Mucosa of stomach (tissue), 1 donor: Measurements from ENCODE around the gene TUT4.

Experiments
- H3K27me3 ChIP-seq: one replicate; pipeline ENCODE4 v1.7.0; 2013; ENCODE audit warnings: mild to moderate bottlenecking, low read length; ENCODE audit not compliant: control insufficient read depth, insufficient read depth
- H3K36me3 ChIP-seq: one replicate; pipeline ENCODE4 v1.7.0; 2013; ENCODE audit warnings: low read length; ENCODE audit not compliant: control insufficient read depth, insufficient read depth
- H3K4me1 ChIP-seq: one replicate; pipeline ENCODE4 v1.7.0; 2013; ENCODE audit warnings: mild to moderate bottlenecking, low read length; ENCODE audit not compliant: control insufficient read depth, insufficient read depth
- H3K4me3 ChIP-seq: one replicate; pipeline ENCODE4 v1.7.0; 2013; ENCODE audit warnings: low read length
- H3K9ac ChIP-seq: one replicate; pipeline ENCODE4 v1.7.0; 2013; ENCODE audit warnings: mild to moderate bottlenecking, low read length, moderate library complexity
- H3K9me3 ChIP-seq: one replicate; pipeline ENCODE4 v1.7.0; 2013; ENCODE audit warnings: mild to moderate bottlenecking, low read length, moderate library complexity; ENCODE audit not compliant: control insufficient read depth
- donor health status: Pancreatic carcinoma.

TUT4 gene

GRCh38 chr1:52413410-52413989, 139.4 kb downstream of the TUT4 start:
- peaks cover 22% of the 10 kb centered on the region for H3K36me3 ChIP-seq
- H3K9ac ChIP-seq, result no peak overlapping the region

GRCh38 chr1:52404975-52405338, 147.9 kb downstream of the TUT4 start:
- no peaks in the 10 kb centered on the region for H3K27me3 ChIP-seq
- H3K9me3 ChIP-seq, result no peaks in the 10 kb centered on the region
- peaks cover 12% of the 10 kb centered on the region for H3K4me1 ChIP-seq
- peak overlapping the region; percentile 91 for H3K4me3 ChIP-seq
- H3K36me3 ChIP-seq, result no peaks in the 10 kb centered on the region
- peak overlapping the region; percentile 94 for H3K9ac ChIP-seq

More at GRCh38 chr1:52413410-52413989, 139.4 kb downstream of the TUT4 start:
- Histone ChIP-seq H3K27me3 (no peaks in the 10 kb centered on the region), H3K9me3 (no peaks in the 10 kb centered on the region), H3K4me1 (no peaks in the 10 kb centered on the region), H3K4me3 (no peak overlapping the region)

DNA sequence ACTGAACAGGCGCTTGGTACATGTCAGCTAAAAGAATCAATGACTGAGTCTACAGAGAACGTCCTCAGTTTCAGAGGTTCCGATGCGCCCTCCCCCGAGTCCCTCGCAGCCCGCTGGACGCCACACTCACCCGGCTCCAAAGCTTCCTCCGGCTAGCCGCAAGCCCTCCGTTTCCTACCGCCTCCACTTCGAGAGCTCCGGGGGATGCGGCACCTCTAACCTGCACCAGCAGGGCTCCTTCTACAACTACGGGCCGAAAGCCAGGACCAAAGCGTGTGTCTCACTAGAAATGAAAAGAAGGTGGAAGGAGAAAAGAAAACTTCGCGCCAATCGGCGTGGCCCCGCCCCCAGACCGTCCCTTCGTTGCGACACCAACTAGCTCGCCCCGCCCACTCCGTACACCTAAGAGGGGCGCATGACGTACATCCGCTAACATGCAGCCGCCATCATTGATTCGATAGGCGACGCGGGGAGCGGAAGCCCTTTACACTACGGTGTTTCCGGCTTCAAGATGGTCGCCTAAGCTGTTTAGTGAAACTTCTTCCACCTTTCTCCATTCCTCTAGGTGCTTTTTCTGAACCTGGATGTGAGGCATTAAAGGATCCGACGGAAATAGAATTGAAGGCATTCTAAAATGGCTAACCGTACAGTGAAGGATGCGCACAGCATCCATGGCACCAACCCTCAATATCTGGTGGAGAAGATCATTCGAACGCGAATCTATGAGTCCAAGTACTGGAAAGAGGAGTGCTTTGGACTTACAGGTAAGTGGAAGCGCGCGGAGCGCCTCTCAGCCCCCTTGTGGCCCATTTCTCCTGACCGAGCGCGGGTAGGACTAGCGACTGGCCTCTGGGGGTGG, 148.5 kb downstream of the TUT4 start, which contains the start of the genes ORC1 and PRPF38A:
TSS of gene ORC1 (minus strand) at position 308 of the 859 bp plus-strand sequence. CDS start 2,200 bp downstream, outside the sequence.
TSS of gene PRPF38A (plus strand) at position 487 of the 859 bp plus-strand sequence. CDS start at position 635, 148 bp downstream.
- Histone ChIP-seq H3K4me1 (peaks cover 12% of the 10 kb centered on the region), H3K4me3 (peak within 1 kb of the TSS; percentile 91), H3K36me3 (no peaks in the 10 kb centered on the region), H3K9me3 (no peaks in the 10 kb centered on the region), H3K27me3 (no peaks in the 10 kb centered on the region), H3K9ac (peak within 1 kb of the TSS; percentile 94)

GRCh38 chr1:52403566-52404115, 149.3 kb downstream of the TUT4 start:
- Histone ChIP-seq H3K4me1 (peaks cover 12% of the 10 kb centered on the region), H3K36me3 (no peaks in the 10 kb centered on the region), H3K27me3 (no peaks in the 10 kb centered on the region), H3K9me3 (no peaks in the 10 kb centered on the region), H3K9ac (peak overlapping the region; percentile 94), H3K4me3 (peak overlapping the region; percentile 91)

GRCh38 chr1:52402860-52403240, 150.0 kb downstream of the TUT4 start:
- Histone ChIP-seq H3K27me3 (no peaks in the 10 kb centered on the region), H3K4me1 (peaks cover 12% of the 10 kb centered on the region), H3K4me3 (no peak overlapping the region), H3K9me3 (no peaks in the 10 kb centered on the region), H3K36me3 (no peaks in the 10 kb centered on the region), H3K9ac (no peak overlapping the region)

DNA sequence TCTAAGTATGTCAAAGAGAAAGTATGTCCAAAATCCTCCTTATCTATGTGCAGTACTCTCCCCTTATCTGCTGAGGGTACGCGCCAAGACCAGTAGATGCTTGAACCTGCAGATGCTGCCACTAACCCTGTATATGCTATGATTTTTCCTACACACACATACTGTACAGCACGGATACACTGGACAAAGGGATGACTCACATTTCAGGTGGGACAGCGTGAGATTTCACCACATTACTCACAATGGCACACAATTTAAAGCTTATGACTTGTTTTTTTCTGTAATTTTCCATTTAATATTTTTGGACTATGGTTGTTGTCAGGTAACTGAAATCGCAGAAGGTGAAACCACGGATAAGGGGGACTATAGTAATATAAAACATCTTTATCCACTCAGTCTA, 152.8 kb downstream of the TUT4 start:
- Histone ChIP-seq H3K4me3 (no peak overlapping the region), H3K27me3 (no peaks in the 10 kb centered on the region), H3K4me1 (peaks cover 5% of the 10 kb centered on the region), H3K36me3 (no peaks in the 10 kb centered on the region), H3K9me3 (no peaks in the 10 kb centered on the region), H3K9ac (no peak overlapping the region)

- Histone ChIP-seq H3K9ac (no peak overlapping the region), H3K4me3 (no peak overlapping the region), H3K36me3 (no peaks in the 10 kb centered on the region)
These were observed 153.3 kb downstream of the TUT4 start for GRCh38 chr1:52399629-52400028.

DNA sequence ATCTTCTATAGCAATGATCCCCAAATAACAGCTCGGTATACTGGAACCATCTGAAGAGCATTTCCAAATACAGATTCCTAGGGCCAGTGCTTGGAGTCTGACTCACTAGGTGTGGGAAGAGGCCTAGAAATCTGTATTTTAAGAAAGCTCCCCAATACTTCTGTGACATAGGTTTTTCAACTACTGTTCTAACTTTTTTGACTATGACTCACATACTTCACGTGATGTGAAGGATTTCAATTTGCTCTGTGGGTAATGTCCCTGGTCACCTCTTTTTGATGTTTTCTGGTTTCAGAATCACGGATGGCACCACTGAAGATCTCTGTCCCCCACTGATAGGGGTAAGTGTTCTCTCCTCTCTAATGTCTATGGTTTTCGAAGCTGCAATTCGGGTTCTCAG, 159.7 kb downstream of the TUT4 start:
- no peak overlapping the region for H3K4me3 ChIP-seq
- no peaks in the 10 kb centered on the region for H3K4me1 ChIP-seq
- no peaks in the 10 kb centered on the region for H3K27me3 ChIP-seq
- no peaks in the 10 kb centered on the region for H3K36me3 ChIP-seq
- no peak overlapping the region for H3K9ac ChIP-seq
- no peaks in the 10 kb centered on the region for H3K9me3 ChIP-seq

More at GRCh38 chr1:52399629-52400028, 153.3 kb downstream of the TUT4 start:
- Histone ChIP-seq H3K27me3 (no peaks in the 10 kb centered on the region), H3K9me3 (no peaks in the 10 kb centered on the region), H3K4me1 (peaks cover 5% of the 10 kb centered on the region)

DNA sequence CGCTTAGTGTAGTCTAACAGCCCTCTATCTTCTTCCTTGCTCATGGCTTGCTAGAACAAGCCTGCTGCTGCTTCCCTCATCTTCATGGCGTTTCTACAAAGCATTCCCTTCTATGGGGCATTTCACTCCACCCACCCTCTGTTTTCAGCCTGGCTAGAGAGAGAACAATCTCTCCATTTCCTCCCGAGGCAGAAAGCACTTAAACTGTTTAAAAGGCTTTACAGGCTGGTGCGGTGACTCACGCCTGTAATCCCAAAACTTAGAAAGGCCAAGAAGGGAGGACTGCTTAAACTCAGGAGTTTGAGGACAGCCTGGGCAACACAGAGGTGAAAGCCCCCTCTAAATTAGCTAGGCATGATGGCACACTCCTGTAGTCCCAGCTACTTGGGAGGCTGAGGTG, 166.4 kb downstream of the TUT4 start:
- no peaks in the 10 kb centered on the region for H3K36me3 ChIP-seq
- no peaks in the 10 kb centered on the region for H3K9me3 ChIP-seq
- H3K9ac ChIP-seq, result no peak overlapping the region
- no peaks in the 10 kb centered on the region for H3K27me3 ChIP-seq
- H3K4me1 ChIP-seq, result no peaks in the 10 kb centered on the region
- H3K4me3 ChIP-seq, result no peak overlapping the region

- no peak overlapping the region for H3K9ac ChIP-seq
- H3K4me3 ChIP-seq, result no peak overlapping the region
- H3K36me3 ChIP-seq, result no peaks in the 10 kb centered on the region
- H3K9me3 ChIP-seq, result no peaks in the 10 kb centered on the region
- H3K4me1 ChIP-seq, result no peaks in the 10 kb centered on the region
- H3K27me3 ChIP-seq, result no peaks in the 10 kb centered on the region
These were observed 167.5 kb downstream of the TUT4 start for GRCh38 chr1:52385376-52385775.
